ENCODE results near the gene CACYBP.

Gene CACYBP

GRCh38 chr1:174999936-175000696 lies at the start of gene CACYBP:
CACYBP (plus strand) TSS chr1:174999947; CDS start chr1:175000181, 234 bp downstream.
- TF ChIP-seq CTCF (IDR thresholded peaks at IDR 0.05; ENCODE audit: low read depth, low read length) = no peak
- no peak for DNase-seq (ENCODE audit: extremely low read depth, low read depth)

- no peak for TF ChIP-seq CTCF (IDR thresholded peaks at IDR 0.05; ENCODE audit: low read depth, low read length)
- no peak for DNase-seq (ENCODE audit: extremely low read depth, low read depth)
Measured at GRCh38 chr1:174953285-174954072, 46.3 kb upstream of the CACYBP start.

- TF ChIP-seq CTCF (IDR thresholded peaks at IDR 0.05; ENCODE audit: low read depth, low read length) = no peak
- no peak for DNase-seq (ENCODE audit: extremely low read depth, low read depth)
Measured at GRCh38 chr1:174954073-174954460, 45.7 kb upstream of the CACYBP start.

GRCh38 chr1:174954671-174955669 lies 44.8 kb upstream of the CACYBP start:
- DNase-seq (ENCODE audit: extremely low read depth, low read depth) = no peak
- no peak for TF ChIP-seq CTCF (IDR thresholded peaks at IDR 0.05; ENCODE audit: low read depth, low read length)

GRCh38 chr1:174956086-174956485 lies 43.7 kb upstream of the CACYBP start:
- no peak for DNase-seq (ENCODE audit: extremely low read depth, low read depth)

GRCh38 chr1:174956976-174957375 lies 42.8 kb upstream of the CACYBP start:
- TF ChIP-seq CTCF (IDR thresholded peaks at IDR 0.05; ENCODE audit: low read depth, low read length) = no peak
- no peak for DNase-seq (ENCODE audit: extremely low read depth, low read depth)

More at GRCh38 chr1:174956086-174956485, 43.7 kb upstream of the CACYBP start:
- TF ChIP-seq CTCF (IDR thresholded peaks at IDR 0.05; ENCODE audit: low read depth, low read length) = no peak

Measured in AG09319 (cell line).